Mammary epithelial cell (primary cell): ENCODE data around the gene MAP2K7.

Experiments
- CTCF ChIP-seq, 2 donors: IDR thresholded peaks in 1 of 2; conservative IDR thresholded peaks in 1 of 2; 2 replicates each; pipeline ENCODE4 v1.5.1; 2011 to 2012; ENCODE audit warnings: inconsistent platforms in 2 of 2, low read length in 2 of 2, mild to moderate bottlenecking in 2 of 2, control low read depth in 1 of 2, low read depth in 1 of 2; ENCODE audit not compliant: insufficient read depth in 1 of 2; ENCODE audit errors: extremely low read depth in 1 of 2
- EZH2 ChIP-seq: IDR thresholded peaks from 2 replicates; pipeline ENCODE4 v1.6.1; 2012; ENCODE audit warnings: low read length, inconsistent platforms, borderline replicate concordance

GRCh38 chr19:7860714-7861618 is 42.7 kb upstream of the MAP2K7 start:
- TF ChIP-seq CTCF (conservative IDR thresholded peaks at IDR 0.05 in 1 of 2, IDR thresholded peaks at IDR 0.05 in 1 of 2; ENCODE audit: extremely low read depth in 1 of 2, insufficient read depth in 1 of 2, low read depth in 1 of 2, low read length in 2 of 2): no peak
- TF ChIP-seq EZH2: no peak
